Fibroblast of peridontal ligament (primary cell): ENCODE results near the gene ACVR1B.

ENCODE experiments used
- DNase-seq: peaks from one replicate; pipeline ENCODE4 v3.0.0-alpha.2; 2010; ENCODE audit errors: extremely low read depth

ACVR1B gene

GRCh38 chr12:52020539-52021336 lies 69.2 kb downstream of the ACVR1B start:
- peak; percentile 50 for DNase-seq

GRCh38 chr12:52022841-52023181 lies 71.3 kb downstream of the ACVR1B start:
- DNase-seq: no peak

GRCh38 chr12:52023182-52023975 lies 71.9 kb downstream of the ACVR1B start:
- DNase-seq: peak; percentile 50

- no peak for DNase-seq
Observed at GRCh38 chr12:52023976-52024688, 72.6 kb downstream of the ACVR1B start.

GRCh38 chr12:52024845-52025230 lies 73.3 kb downstream of the ACVR1B start:
- peak; percentile 30 for DNase-seq

GRCh38 chr12:52026263-52026662 lies 74.8 kb downstream of the ACVR1B start:
- no peak for DNase-seq

DNA sequence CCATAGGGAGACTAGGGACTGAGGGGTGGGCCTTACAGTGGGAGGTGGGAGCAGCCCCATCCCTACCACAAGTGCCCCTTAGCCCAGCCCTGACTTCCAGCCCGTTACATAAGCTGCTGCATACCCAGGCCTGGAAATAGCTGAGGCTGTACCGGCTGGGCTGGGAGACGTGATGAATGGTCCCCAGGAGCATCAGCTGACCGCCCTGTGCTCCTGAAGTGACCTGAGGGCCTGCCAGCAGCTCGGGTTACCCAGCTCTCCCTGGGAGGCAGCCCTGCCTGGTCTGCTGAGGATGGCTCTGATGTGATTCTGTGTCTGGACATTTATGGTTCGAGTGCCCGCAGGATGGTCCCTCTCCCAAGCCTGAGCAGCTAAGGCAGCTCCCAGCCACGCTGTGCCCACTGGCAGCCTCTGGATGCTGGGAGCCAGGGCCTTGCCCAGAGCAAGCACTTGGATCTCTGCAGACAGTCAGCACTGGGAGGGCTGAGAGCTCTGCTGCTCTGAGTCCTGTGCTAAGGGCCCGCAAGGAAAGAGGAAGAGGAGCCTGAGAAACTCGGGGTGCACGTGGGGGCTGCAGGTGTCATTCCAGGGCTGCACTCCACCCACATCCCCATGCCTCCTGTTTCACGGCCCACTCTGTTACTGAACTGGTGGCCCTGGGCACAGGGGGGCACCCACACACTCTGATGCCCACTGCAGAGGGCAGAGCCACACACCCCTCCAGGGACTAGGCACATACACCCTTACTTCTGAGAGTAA lies 75.8 kb downstream of the ACVR1B start:
- no peak for DNase-seq

DNA sequence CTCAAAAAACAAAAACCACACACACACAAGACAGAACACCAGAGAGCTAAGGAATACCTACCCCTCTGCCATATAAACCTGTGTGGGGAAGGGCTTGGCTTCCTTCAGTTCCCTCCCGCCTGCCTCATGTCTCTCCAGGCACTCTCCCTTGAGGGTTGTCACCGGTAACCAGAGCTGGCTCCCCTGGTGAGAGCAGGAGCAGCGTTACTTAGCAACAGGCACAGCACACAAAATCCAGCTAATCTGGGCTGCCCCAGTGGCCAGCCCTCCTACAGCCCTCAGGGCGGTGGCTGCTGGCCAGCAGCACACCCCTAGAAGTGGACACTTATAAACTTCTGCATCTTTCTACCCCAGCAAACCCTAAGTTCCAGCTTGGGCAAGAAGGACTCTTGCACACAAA lies 78.2 kb downstream of the ACVR1B start:
- DNase-seq: peak; percentile 33

GRCh38 chr12:52032446-52032803 lies 80.9 kb downstream of the ACVR1B start:
- peak; percentile 84 for DNase-seq

GRCh38 chr12:52032804-52033445 lies 81.4 kb downstream of the ACVR1B start:
- DNase-seq: peak; percentile 95

DNA sequence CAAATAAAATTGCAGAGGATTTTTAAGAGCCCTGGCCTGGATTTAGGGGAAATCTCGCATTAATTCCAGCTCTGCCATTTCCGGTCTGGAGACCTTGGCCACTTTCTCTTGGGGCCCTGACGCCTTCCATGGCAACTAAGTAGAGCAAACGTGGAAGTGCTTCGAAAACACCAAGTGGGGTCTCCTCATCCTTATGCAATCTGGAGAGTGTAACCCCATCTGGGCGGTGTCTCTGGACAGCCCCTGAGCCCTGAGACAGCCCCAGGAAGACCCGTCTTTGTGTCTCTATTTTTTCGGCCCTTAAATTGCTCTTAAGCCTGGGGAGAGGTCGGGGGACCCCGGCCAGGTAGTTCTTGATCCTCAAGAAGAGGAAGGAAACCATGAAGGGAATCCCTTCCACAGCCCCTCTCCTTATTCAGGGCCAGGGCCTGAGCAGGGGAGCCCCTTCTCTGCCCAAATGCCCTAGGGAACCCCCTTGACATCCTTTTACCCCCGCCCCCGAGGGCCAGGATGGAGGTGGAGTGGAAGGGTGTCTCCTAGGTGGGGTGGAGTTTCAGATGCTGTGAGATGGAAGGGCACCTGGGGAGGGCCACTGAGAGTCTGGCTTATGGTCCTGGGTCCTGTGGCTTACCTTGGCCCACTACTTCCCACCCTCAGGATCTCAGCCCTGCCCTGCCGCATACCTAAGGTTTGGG lies 82.1 kb downstream of the ACVR1B start:
- no peak for DNase-seq

DNA sequence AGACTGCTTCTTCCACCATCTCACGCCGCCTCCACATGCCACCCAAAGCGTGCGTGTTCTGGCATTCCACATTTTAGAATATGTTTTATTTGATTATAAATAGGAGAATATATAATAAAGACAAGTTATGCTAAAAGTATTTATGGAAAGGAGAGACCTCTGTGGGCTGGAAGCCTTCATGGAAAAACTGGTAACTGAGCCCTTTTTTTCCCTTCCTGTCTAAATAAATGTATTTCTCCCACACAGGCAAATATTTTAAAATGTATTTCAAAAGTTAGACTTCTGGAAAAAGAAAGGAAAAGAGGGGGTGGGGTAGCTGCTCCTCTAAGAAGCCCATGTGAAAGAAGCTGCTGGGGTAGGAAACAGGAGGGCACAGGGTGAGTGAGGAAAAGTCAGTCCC lies 83.7 kb downstream of the ACVR1B start:
- DNase-seq: peak; percentile 44

- DNase-seq: no peak
Observed at GRCh38 chr12:52035926-52036325, 84.4 kb downstream of the ACVR1B start.

DNA sequence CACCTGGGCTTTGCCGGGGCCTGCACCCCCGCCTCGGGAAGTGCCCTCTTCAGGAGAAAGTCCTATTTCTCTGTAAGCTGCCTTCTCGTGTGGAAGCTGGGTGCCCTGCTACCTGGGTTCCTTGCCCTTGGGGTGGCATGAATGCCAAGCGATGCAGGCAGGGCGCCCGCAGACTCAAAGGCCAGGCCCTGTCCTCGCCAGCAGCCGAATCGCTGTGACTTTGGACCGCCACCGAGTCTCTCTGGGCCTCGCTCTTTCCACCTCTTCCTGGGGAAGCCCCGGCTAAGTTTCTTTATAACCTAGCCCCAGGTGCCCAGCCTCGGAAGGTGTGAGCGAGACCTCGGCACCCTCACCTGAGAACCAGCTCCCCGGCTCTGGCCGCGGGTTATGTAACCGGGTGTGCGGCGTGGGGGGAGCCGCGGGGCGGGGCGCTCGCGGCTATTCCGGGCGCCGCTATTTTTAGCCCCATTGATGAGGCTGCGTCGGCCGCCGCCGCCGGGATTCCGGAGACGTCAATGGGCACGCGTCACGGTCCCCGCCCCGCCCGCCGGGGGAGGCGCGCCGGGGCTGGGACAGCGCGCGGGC lies 85.2 kb downstream of the ACVR1B start:
- peak; percentile 73 for DNase-seq

DNA sequence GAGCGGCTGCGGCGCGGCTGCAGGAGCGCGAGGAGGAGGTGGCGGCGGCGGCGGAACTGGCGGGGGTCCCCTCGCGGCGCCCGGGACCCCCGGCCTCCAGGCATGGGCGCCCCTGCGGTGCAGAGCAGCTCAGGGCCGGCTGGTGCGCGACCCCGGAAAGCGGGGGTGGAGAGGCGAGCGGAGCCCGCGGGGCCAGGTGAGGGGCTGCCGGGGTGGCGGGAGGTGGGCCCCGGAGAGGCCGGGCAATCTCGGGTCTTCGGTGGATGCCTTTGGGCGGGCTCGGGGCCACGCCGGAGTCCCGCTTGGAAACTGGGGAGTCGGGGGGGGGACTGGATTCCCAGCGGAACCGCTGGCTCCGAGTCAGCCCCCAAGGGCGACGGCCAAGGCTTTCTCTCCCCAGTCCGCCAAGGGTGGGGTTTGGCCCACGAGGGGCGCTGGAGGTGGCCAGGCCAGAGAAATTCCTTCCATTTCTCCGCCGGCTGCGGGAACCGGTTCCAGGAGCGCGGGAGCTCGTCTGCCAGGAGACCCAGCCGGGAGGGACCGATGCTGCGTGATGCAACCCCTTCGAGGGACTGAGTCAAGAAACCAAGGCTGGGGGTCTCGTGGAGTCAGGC lies 85.9 kb downstream of the ACVR1B start:
- DNase-seq: peak; percentile 56

DNA sequence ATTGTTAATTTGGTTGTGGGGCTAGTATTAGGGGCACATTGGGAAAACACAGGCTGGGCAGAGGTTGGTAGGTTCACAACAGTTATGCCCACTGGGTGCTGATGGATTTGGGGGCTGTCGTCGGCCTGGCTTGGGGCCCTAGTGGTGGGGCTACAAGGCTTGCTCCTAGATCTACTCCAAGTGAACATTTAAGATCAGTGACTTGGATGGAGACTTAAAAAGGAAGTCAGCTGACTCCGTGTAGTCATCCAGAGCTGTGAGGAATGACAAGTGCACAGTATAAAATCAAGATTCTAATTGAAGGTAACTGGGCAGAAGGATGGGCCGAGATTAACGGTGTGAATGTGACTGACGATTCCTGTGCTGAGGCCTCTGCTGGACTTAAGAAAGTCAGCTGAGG lies 86.9 kb downstream of the ACVR1B start:
- peak; percentile 40 for DNase-seq

GRCh38 chr12:52041035-52041434 lies 89.5 kb downstream of the ACVR1B start:
- DNase-seq: no peak

DNA sequence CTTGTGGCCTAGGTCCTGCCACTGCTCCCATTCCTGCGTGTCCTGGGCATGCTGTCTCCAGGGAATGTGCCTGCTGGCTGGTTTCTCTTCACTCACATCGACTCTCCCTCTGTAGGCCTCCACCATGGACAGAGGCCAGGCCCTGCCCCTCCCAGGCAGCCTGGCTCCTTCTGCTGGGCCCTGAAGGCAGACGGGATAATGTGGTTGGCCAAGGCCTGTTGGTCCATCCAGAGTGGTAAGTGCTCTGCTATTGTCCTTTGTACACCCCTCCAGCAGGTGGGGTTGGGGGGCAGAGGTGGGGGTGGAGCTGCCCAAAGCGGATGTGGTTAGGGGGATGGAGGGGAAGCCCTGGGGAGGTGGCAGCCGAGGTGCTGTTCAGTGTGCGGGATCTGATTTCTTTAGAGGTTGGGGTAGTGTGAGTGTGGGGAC lies 90.2 kb downstream of the ACVR1B start:
- DNase-seq: peak; percentile 51

DNA sequence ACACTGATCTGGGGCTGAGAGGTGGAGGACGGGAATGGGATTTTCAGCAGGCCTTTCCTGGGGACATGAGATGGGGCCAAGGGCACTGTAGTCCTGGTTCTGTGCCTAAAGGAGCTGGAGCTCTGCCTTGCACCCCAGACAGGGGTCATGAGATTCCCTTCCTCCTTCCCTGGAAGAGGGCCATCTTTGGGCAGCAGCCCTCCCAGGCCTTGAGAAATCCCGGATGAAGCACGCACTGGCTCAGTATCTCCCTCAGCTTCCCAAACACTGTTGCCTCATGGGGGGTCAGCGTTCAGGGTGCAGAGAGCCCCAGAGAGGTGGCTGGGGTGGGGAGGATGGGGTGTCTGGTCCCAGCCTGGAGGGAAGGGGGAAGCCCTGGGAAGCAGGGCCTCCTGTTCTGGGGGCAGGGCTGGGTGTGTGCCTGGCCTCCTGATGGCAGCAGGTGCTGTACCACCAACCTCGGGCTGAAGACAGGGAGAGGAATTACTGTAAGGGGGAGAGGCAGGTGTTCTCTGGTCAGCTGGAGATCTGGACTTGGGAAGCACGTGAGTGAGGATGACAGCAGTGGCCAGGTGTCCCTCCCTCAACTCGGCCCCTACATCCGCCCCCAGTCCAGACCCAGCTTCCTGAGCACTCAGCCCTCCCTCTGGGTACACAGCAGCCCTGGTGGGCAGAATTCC lies 91.3 kb downstream of the ACVR1B start:
- no peak for DNase-seq
